Upper lobe of left lung (tissue), 4 donors: Measurements from ENCODE around the gene CPEB3.

Source experiments
- CTCF ChIP-seq, 6 experiments: fragments of 450-650 bp in 4 of 6; fragments of 200-600 bp in 2 of 6; sonication (generic) in 2 of 6; IDR thresholded peaks; one replicate each; pipeline ENCODE4 v1.5.1; 2016 to 2019; ENCODE audit warnings: antibody characterized with exemption in 6 of 6
- POLR2A ChIP-seq, 4 donors: fragments of 450-650 bp; IDR thresholded peaks; one replicate each; pipeline ENCODE4 v1.5.1; 2016 to 2017; ENCODE audit warnings: antibody characterized with exemption in 4 of 4, mild to moderate bottlenecking in 2 of 4
- POLR2AphosphoS5 ChIP-seq, 2 donors: sonication (generic); formaldehyde crosslinking; IDR thresholded peaks; one replicate each; pipeline ENCODE4 v1.5.1; 2017; ENCODE audit warnings: antibody characterized with exemption in 2 of 2

GRCh38 chr10:92066386-92066785, 224.5 kb downstream of the CPEB3 start:
- TF ChIP-seq CTCF (IDR thresholded peaks at IDR 0.05) = no peak
- no peak for TF ChIP-seq POLR2AphosphoS5 (IDR thresholded peaks at IDR 0.05)
- no peak for TF ChIP-seq POLR2A (IDR thresholded peaks at IDR 0.05)
